HEK293T (cell line): ENCODE measurements around the gene HNRNPL.
"Not testable (repeated sequence)": the region's sequence is repeated elsewhere in the genome, so short reads cannot be mapped to it uniquely, and the experiment has no call there.

Experiments
- ELF4 ChIP-seq: fragments of 450-650 bp; IDR thresholded peaks from 2 replicates; pipeline ENCODE4 v1.6.1; 2017; ENCODE audit warnings: antibody characterized with exemption
- LEF1 ChIP-seq: fragments of 450-650 bp; IDR thresholded peaks from 2 replicates; pipeline ENCODE4 v1.6.1; 2017; ENCODE audit warnings: mild to moderate bottlenecking, borderline replicate concordance
- SUZ12 ChIP-seq: fragments of 450-650 bp; IDR thresholded peaks from 2 replicates; pipeline ENCODE4 v1.6.1; 2016; ENCODE audit warnings: mild to moderate bottlenecking

- TF ChIP-seq ELF4, LEF1, SUZ12: not testable (repeated sequence)
These were observed 9.9 kb upstream of the HNRNPL start for GRCh38 chr19:38859631-38860204.
